HCT116 (cell line): ENCODE data around the gene CCHCR1. TPM values are rescaled to one million over a fixed set of nuclear protein-coding genes. Genes with fewer than 3 reads are reported as not detected.

Source experiments
- ATAC-seq: fragments of 200-7000 bp; cut with Tn5 transposase; 2 replicates; pipeline ENCODE4 v1.9.1; 2020; ENCODE audit warnings: mild to moderate bottlenecking, moderate library complexity
- BruUV-seq: library from RNA; stranded (reverse); fragments of 400-500 nt; replicated peaks from 2 replicates; lab custom pipeline; 2021; lab: Mats Ljungman, UMichigan
- CTCF ChIA-PET: fragments of 300-600 bp; sonication (Branson Sonifier 250); formaldehyde crosslinking; loops from one replicate; lab custom pipeline; 2021; ENCODE audit warnings: antibody characterized with exemption; lab: Charles Lee
- POLR2A ChIA-PET: fragments of 300-600, 350-600 bp; sonication (Branson Sonifier 250); formaldehyde crosslinking; loops from one replicate; lab custom pipeline; 2021; ENCODE audit warnings: antibody characterized with exemption; lab: Charles Lee
- RAD21 ChIA-PET, 2 experiments: fragments of 300-600 bp; sonication (Branson Sonifier 250); formaldehyde crosslinking; loops; one replicate each; lab custom pipeline; 2023; ENCODE audit warnings: low total read pairs in 2 of 2; ENCODE audit not compliant: uncharacterized antibody in 2 of 2, unreplicated experiment in 2 of 2, low non-redundant PET in 1 of 2; lab: Charles Lee
- DNase-seq: peaks from one replicate; pipeline ENCODE4 v3.0.0-alpha.2; 2010; ENCODE audit warnings: low read depth, low spot score
- H2AFZ ChIP-seq: fragments of 200-600 bp; shearing (Covaris generic), sonication (generic); 2 replicates; pipeline ENCODE4 v1.6.1; 2017; ENCODE audit warnings: low read depth, mixed run types, mixed read lengths, antibody characterized with exemption, low read length; ENCODE audit not compliant: poor library complexity, severe bottlenecking
- H3K27ac ChIP-seq: 2 replicates; pipeline ENCODE4 v1.5.1; 2012; ENCODE audit warnings: low read depth, low read length
- H3K27me3 ChIP-seq: fragments of 200-600 bp; sonication (generic); 2 replicates; pipeline ENCODE4 v1.6.1; 2016; ENCODE audit warnings: mixed run types, low read length, mixed read lengths; ENCODE audit not compliant: insufficient read depth
- H3K36me3 ChIP-seq, 2 experiments: fragments of 200-500 bp in 1 of 2; fragments of 200-600 bp in 1 of 2; sonication (Bioruptor generic) in 1 of 2; sonication (generic) in 1 of 2; 2 replicates each; pipeline versions ENCODE4 v1.5.1 to v1.6.1; 2014 to 2016; ENCODE audit warnings: low read length in 2 of 2, inconsistent platforms in 1 of 2, mixed read lengths in 1 of 2, mixed run types in 1 of 2; ENCODE audit not compliant: insufficient read depth in 2 of 2, control insufficient read depth in 1 of 2
- H3K4me1 ChIP-seq, 2 experiments: fragments of 200-600 bp in 1 of 2; sonication (generic) in 1 of 2; 2 replicates each; pipeline versions ENCODE4 v1.5.1 to v1.6.1; 2012 to 2017; ENCODE audit warnings: low read length in 2 of 2, inconsistent platforms in 1 of 2, mild to moderate bottlenecking in 1 of 2, mixed read lengths in 1 of 2, mixed run types in 1 of 2, moderate library complexity in 1 of 2; ENCODE audit not compliant: insufficient read depth in 2 of 2, control insufficient read depth in 1 of 2
- H3K4me2 ChIP-seq: fragments of 200-600 bp; sonication (generic); 2 replicates; pipeline ENCODE4 v1.6.1; 2017; ENCODE audit warnings: mixed run types, low read length, mixed read lengths
- H3K4me3 ChIP-seq, 2 experiments: fragments of 200-600 bp in 1 of 2; sonication (generic) in 1 of 2; replicated peaks in 1 of 2; 2 replicates each; pipeline ENCODE4 v1.5.1; 2011 to 2016; ENCODE audit warnings: low read length in 2 of 2, control low read depth in 1 of 2, low read depth in 1 of 2, mild to moderate bottlenecking in 1 of 2, mixed read lengths in 1 of 2, mixed run types in 1 of 2
- H3K79me2 ChIP-seq: fragments of 200-600 bp; sonication (generic); 2 replicates; pipeline ENCODE4 v1.6.1; 2017; ENCODE audit warnings: mild to moderate bottlenecking, mixed run types, low read length, moderate library complexity, mixed read lengths; ENCODE audit not compliant: insufficient read depth
- H3K9ac ChIP-seq: fragments of 200-600 bp; sonication (generic); 2 replicates; pipeline ENCODE4 v1.6.1; 2016; ENCODE audit warnings: low read length, mixed read lengths
- H3K9me2 ChIP-seq: fragments of 200-600 bp; sonication (generic), shearing (Covaris generic); 2 replicates; pipeline ENCODE4 v1.6.1; 2017; ENCODE audit warnings: mixed run types, mild to moderate bottlenecking, moderate library complexity; ENCODE audit not compliant: insufficient read depth
- H3K9me3 ChIP-seq, 2 experiments: fragments of 200-500 bp in 1 of 2; fragments of 200-600 bp in 1 of 2; sonication (Bioruptor generic) in 1 of 2; sonication (generic) in 1 of 2; 2 replicates each; pipeline ENCODE4 v1.6.1; 2014 to 2017; ENCODE audit warnings: low read length in 2 of 2, mixed read lengths in 2 of 2, inconsistent platforms in 1 of 2, low read depth in 1 of 2, mild to moderate bottlenecking in 1 of 2, mixed run types in 1 of 2, moderate library complexity in 1 of 2; ENCODE audit not compliant: control insufficient read depth in 1 of 2, insufficient read depth in 1 of 2
- H4K20me1 ChIP-seq: fragments of 200-600 bp; sonication (generic), shearing (Covaris generic); 2 replicates; pipeline ENCODE4 v1.6.1; 2017; ENCODE audit warnings: mixed run types, mild to moderate bottlenecking, moderate library complexity; ENCODE audit not compliant: insufficient read depth
- ATF3 ChIP-seq: IDR thresholded peaks from 2 replicates; pipeline ENCODE4 v1.6.1; 2012
- CBX3 ChIP-seq: IDR thresholded peaks from 2 replicates; pipeline ENCODE4 v1.6.1; 2012; ENCODE audit warnings: low read depth
- CTCF ChIP-seq, 3 experiments: fragments of 200-600 bp in 1 of 3; sonication (generic) in 1 of 3; IDR thresholded peaks in 2 of 3; conservative IDR thresholded peaks in 1 of 3; 2 replicates each; pipeline ENCODE4 v1.5.1; 2012 to 2017; ENCODE audit warnings: low read depth in 2 of 3, low read length in 2 of 3, antibody characterized with exemption in 1 of 3, borderline replicate concordance in 1 of 3, control low read depth in 1 of 3, mild to moderate bottlenecking in 1 of 3, mixed read lengths in 1 of 3, mixed run types in 1 of 3, moderate library complexity in 1 of 3; ENCODE audit not compliant: insufficient read depth in 1 of 3
- EGR1 ChIP-seq: IDR thresholded peaks from 2 replicates; pipeline ENCODE4 v1.6.1; 2012; ENCODE audit warnings: low read depth
- EZH2 ChIP-seq: fragments of 200-600 bp; sonication (generic); IDR thresholded peaks from 2 replicates; pipeline ENCODE4 v1.6.1; 2017; ENCODE audit warnings: antibody characterized with exemption, mixed run types
- EZH2phosphoT487 ChIP-seq: fragments of 200-600 bp; IDR thresholded peaks from 2 replicates; pipeline ENCODE4 v1.6.1; 2018; ENCODE audit warnings: antibody characterized with exemption, borderline replicate concordance
- FOSL1 ChIP-seq: IDR thresholded peaks from 2 replicates; pipeline ENCODE4 v1.6.1; 2012; ENCODE audit warnings: low read depth
- JUND ChIP-seq: IDR thresholded peaks from 2 replicates; pipeline ENCODE4 v1.6.1; 2012
- REST ChIP-seq: IDR thresholded peaks from 2 replicates; pipeline ENCODE4 v1.6.1; 2012; ENCODE audit warnings: low read depth
- SIN3A ChIP-seq: IDR thresholded peaks from 2 replicates; pipeline ENCODE4 v1.6.1; 2012; ENCODE audit warnings: low read depth
- SRF ChIP-seq: IDR thresholded peaks from 2 replicates; pipeline ENCODE4 v1.6.1; 2012; ENCODE audit warnings: low read depth
- YY1 ChIP-seq: IDR thresholded peaks from 2 replicates; pipeline ENCODE4 v1.6.1; 2011; ENCODE audit warnings: low read length, low read depth, moderate library complexity, mild to moderate bottlenecking; ENCODE audit not compliant: insufficient replicate concordance; ENCODE audit errors: extremely low read depth
- ZBTB33 ChIP-seq: IDR thresholded peaks from 2 replicates; pipeline ENCODE4 v1.6.1; 2011; ENCODE audit warnings: mild to moderate bottlenecking, low read length, moderate library complexity; ENCODE audit not compliant: insufficient replicate concordance; ENCODE audit errors: extremely low read depth
- ZNF274 ChIP-seq: fragments of 200-500 bp; sonication (Bioruptor generic); IDR thresholded peaks from 2 replicates; pipeline ENCODE4 v1.6.1; 2014; ENCODE audit warnings: mild to moderate bottlenecking, low read depth, low read length, inconsistent platforms
- intact Hi-C: fragments of 100-400 bp; cut with micrococcal nuclease; formaldehyde crosslinking; loops from 2 replicates; pipeline ENCODE4 v1.10.0; 2022
- total RNA-seq: library from RNA; stranded (reverse); gene quantifications from one replicate; pipeline ENCODE4 v1.2.1, GENCODE V29; 2021; ENCODE audit not compliant: unreplicated experiment

Gene CCHCR1
- total RNA-seq, 1 experiment from 2014 or later, result 40.7 TPM

- Histone ChIP-seq H3K9me3 (no peaks in the 10 kb centered on the region), H4K20me1 (no peaks in the 10 kb centered on the region), H3K79me2 (no peaks in the 10 kb centered on the region), H3K9me2 (no peaks in the 10 kb centered on the region), H3K27ac (no peak overlapping the region), H3K36me3 (no peaks in the 10 kb centered on the region), H3K4me1 (peaks cover 0 to 6% of the 10 kb centered on the region in 2 experiments; a peak in 2 of 4 replicates), H3K9ac (no peak overlapping the region), H3K4me2 (no peak overlapping the region), H3K4me3 (no peak overlapping the region), H2AFZ (no peak overlapping the region), H3K27me3 (no peaks in the 10 kb centered on the region)
- TF ChIP-seq EGR1, result no peak
- no peak for TF ChIP-seq ATF3
- TF ChIP-seq JUND, result no peak
- TF ChIP-seq EZH2phosphoT487, result no peak
- no peak for TF ChIP-seq YY1
- TF ChIP-seq SIN3A, result no peak
- no peak for TF ChIP-seq ZBTB33
- no peak for TF ChIP-seq EZH2
- TF ChIP-seq SRF, result no peak
- TF ChIP-seq ZNF274, result no peak
- no peak for TF ChIP-seq REST
- no peak for TF ChIP-seq CTCF (IDR thresholded peaks at IDR 0.05 in 2 of 3, conservative IDR thresholded peaks at IDR 0.05 in 1 of 3; ENCODE audit: borderline replicate concordance in 1 of 3, insufficient read depth in 1 of 3, low read depth in 2 of 3, low read length in 2 of 3)
- TF ChIP-seq CBX3, result no peak
- TF ChIP-seq FOSL1, result no peak
- no TSS peak for BruUV-seq
- no peak for ATAC-seq
- CTCF ChIA-PET, result interaction anchor here (1.3 kb wide), 1 partner anchor 9 kb away, joined by 3 read pairs; no protein-coding TSS in a partner anchor
- RAD21 ChIA-PET, result no interaction called here
- intact Hi-C loops, result no loop called here
- POLR2A ChIA-PET, result no interaction called here
- DNase-seq, result no peak
Observed at GRCh38 chr6:31096656-31097055, 60.9 kb downstream of the CCHCR1 start.
